HG03354 (cell line): ENCODE data around the gene TMEM91.
A peak's percentile ranks its signal among the peaks of the same experiment; 100 is the strongest.
"Not testable (repeated sequence)": the region's sequence is repeated elsewhere in the genome, so short reads cannot be mapped to it uniquely, and the experiment has no call there.

ENCODE experiments used
- ATAC-seq: cut with Tn5 transposase; IDR thresholded peaks from one replicate; pipeline ENCODE4 v1.9.1; 2021; ENCODE audit warnings: mild to moderate bottlenecking; ENCODE audit not compliant: unreplicated experiment, poor library complexity, severe bottlenecking

Gene TMEM91

GRCh38 chr19:41372501-41372900 is 3.8 kb upstream of the TMEM91 start:
- ATAC-seq = no peak

GRCh38 chr19:41373993-41374392 is 2.3 kb upstream of the TMEM91 start:
- ATAC-seq = no peak

- ATAC-seq = no peak
These were observed 649 bp downstream of the TMEM91 start for GRCh38 chr19:41376998-41377365.

- peak; percentile 79 for ATAC-seq
These were observed 1.8 kb downstream of the TMEM91 start for GRCh38 chr19:41377977-41378709.

GRCh38 chr19:41381536-41381935 is 5.2 kb downstream of the TMEM91 start:
- ATAC-seq = not testable (repeated sequence)

GRCh38 chr19:41384351-41384750 is 8.0 kb downstream of the TMEM91 start:
- ATAC-seq = no peak

- no peak for ATAC-seq
These were observed 10.1 kb downstream of the TMEM91 start for GRCh38 chr19:41386442-41386841.

GRCh38 chr19:41391618-41392017 is 15.3 kb downstream of the TMEM91 start:
- ATAC-seq = no peak

GRCh38 chr19:41392775-41393174 is 16.4 kb downstream of the TMEM91 start:
- no peak for ATAC-seq

- no peak for ATAC-seq
These were observed 19.0 kb downstream of the TMEM91 start for GRCh38 chr19:41395355-41395754.

GRCh38 chr19:41397086-41398049 is 21.0 kb downstream of the TMEM91 start, which contains the start of the genes BCKDHA and EXOSC5:
Gene BCKDHA, plus strand, starts transcription at chr19:41397818. Its CDS starts 10 bp downstream, at chr19:41397828.
Gene EXOSC5, minus strand, starts transcription at chr19:41397359. Its CDS starts 31 bp downstream, at chr19:41397328.
- ATAC-seq = peak; percentile 89

- ATAC-seq = no peak
These were observed 21.7 kb downstream of the TMEM91 start for GRCh38 chr19:41398050-41398418.

- ATAC-seq = no peak
These were observed 22.3 kb downstream of the TMEM91 start for GRCh38 chr19:41398598-41398997.

- no peak for ATAC-seq
These were observed 22.8 kb downstream of the TMEM91 start for GRCh38 chr19:41399091-41399490.

- ATAC-seq = no peak
These were observed 23.2 kb downstream of the TMEM91 start for GRCh38 chr19:41399525-41399924.

GRCh38 chr19:41401483-41401882 is 25.1 kb downstream of the TMEM91 start:
- no peak for ATAC-seq

GRCh38 chr19:41402010-41402409 is 25.7 kb downstream of the TMEM91 start:
- ATAC-seq = no peak

- ATAC-seq = no peak
These were observed 27.0 kb downstream of the TMEM91 start for GRCh38 chr19:41403181-41403970.

GRCh38 chr19:41405776-41406175 is 29.4 kb downstream of the TMEM91 start:
- ATAC-seq = no peak

- ATAC-seq = no peak
These were observed 30.9 kb downstream of the TMEM91 start for GRCh38 chr19:41407271-41407670.
